PFSK-1 (cell line): Measurements from ENCODE around the gene TIMP4.

ENCODE experiments used
- FOXP2 ChIP-seq: optimal IDR thresholded peaks from 2 replicates; pipeline ENCODE3; 2011; ENCODE audit warnings: borderline replicate concordance, control low read depth, inconsistent platforms; ENCODE audit not compliant: insufficient read depth; ENCODE audit errors: extremely low read length, extremely low read depth
- POLR2AphosphoS5 ChIP-seq: IDR thresholded peaks from 2 replicates; pipeline ENCODE4 v1.6.1; 2012; ENCODE audit warnings: low read depth, mild to moderate bottlenecking, control low read depth, low read length, moderate library complexity
- SIN3A ChIP-seq: IDR thresholded peaks from 2 replicates; pipeline ENCODE4 v1.6.1; 2012; ENCODE audit warnings: mild to moderate bottlenecking, low read length, moderate library complexity, borderline replicate concordance; ENCODE audit not compliant: insufficient read depth
- TAF1 ChIP-seq: IDR thresholded peaks from 2 replicates; pipeline ENCODE4 v1.6.1; 2012; ENCODE audit warnings: low read length, control low read depth, borderline replicate concordance; ENCODE audit not compliant: insufficient read depth
- TF ChIP-seq, protein P1 (sequence below), 2 experiments: IDR thresholded peaks; 2 replicates each; pipeline versions ENCODE4 v1.6.1 to v1.8.0; 2011 to 2012; ENCODE audit warnings: low read depth in 2 of 2, low read length in 2 of 2, control low read depth in 1 of 2, inconsistent platforms in 1 of 2, mild to moderate bottlenecking in 1 of 2, moderate library complexity in 1 of 2; ENCODE audit not compliant: insufficient read depth in 1 of 2

Gene TIMP4

DNA sequence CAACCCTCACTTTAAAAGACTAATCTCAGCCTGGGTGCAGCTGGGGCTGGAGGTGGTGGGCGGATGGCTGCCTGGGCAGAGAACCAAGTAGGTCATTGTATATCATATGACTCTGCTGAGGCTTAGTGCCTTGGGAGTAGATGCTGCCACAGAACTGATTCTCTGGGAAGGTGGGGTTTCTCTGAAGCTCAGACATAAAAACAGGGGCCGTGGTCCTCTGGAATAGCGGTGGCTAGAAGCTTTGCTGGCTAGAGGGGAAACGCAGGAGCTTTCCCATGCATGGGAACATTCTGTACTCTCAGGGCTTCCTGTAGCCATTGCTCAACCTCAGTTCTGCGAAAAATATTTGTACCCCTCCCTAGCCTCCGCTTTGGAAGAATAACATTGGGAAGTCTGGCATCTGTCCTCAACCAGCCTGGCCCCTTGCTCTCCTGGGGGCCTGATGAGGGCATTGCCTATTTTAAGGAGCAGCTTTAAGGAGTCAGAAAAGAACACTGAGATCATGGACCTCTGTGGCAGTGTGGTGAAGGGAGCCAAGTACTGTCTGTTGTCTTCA is 14.7 kb downstream of the TIMP4 start:
- TF ChIP-seq POLR2AphosphoS5: no peak
- TF ChIP-seq TAF1: no peak
- no peak for TF ChIP-seq FOXP2
- TF ChIP-seq, protein P1, sequence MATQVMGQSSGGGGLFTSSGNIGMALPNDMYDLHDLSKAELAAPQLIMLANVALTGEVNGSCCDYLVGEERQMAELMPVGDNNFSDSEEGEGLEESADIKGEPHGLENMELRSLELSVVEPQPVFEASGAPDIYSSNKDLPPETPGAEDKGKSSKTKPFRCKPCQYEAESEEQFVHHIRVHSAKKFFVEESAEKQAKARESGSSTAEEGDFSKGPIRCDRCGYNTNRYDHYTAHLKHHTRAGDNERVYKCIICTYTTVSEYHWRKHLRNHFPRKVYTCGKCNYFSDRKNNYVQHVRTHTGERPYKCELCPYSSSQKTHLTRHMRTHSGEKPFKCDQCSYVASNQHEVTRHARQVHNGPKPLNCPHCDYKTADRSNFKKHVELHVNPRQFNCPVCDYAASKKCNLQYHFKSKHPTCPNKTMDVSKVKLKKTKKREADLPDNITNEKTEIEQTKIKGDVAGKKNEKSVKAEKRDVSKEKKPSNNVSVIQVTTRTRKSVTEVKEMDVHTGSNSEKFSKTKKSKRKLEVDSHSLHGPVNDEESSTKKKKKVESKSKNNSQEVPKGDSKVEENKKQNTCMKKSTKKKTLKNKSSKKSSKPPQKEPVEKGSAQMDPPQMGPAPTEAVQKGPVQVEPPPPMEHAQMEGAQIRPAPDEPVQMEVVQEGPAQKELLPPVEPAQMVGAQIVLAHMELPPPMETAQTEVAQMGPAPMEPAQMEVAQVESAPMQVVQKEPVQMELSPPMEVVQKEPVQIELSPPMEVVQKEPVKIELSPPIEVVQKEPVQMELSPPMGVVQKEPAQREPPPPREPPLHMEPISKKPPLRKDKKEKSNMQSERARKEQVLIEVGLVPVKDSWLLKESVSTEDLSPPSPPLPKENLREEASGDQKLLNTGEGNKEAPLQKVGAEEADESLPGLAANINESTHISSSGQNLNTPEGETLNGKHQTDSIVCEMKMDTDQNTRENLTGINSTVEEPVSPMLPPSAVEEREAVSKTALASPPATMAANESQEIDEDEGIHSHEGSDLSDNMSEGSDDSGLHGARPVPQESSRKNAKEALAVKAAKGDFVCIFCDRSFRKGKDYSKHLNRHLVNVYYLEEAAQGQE (IDR thresholded peaks at IDR 0.05; ENCODE audit: insufficient read depth in 1 of 2, low read depth in 2 of 2, low read length in 2 of 2): no peak

DNA sequence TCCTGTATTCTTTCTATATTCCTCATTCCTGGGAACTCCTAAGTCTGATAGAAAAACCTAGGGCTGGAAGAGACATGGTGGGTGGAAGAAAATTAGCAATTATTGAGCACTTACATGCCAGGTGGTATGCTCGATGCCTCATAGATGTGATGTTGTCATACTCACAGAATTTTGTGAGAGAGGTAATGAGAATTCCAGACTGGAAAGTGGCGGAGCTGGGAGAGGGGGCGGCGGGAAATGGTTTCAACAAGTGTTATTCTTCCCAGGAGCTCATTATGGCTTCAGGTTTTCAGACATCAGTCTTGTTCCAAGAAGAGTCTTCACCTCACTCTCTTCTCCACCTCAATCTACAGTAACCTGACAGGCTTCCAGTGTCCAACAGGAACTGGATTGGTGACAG is 16.2 kb downstream of the TIMP4 start:
- TF ChIP-seq FOXP2: no peak
- TF ChIP-seq, protein P1 (IDR thresholded peaks at IDR 0.05; ENCODE audit: insufficient read depth in 1 of 2, low read depth in 2 of 2, low read length in 2 of 2): no peak
- TF ChIP-seq SIN3A: no peak
- no peak for TF ChIP-seq POLR2AphosphoS5
- TF ChIP-seq TAF1: no peak

DNA sequence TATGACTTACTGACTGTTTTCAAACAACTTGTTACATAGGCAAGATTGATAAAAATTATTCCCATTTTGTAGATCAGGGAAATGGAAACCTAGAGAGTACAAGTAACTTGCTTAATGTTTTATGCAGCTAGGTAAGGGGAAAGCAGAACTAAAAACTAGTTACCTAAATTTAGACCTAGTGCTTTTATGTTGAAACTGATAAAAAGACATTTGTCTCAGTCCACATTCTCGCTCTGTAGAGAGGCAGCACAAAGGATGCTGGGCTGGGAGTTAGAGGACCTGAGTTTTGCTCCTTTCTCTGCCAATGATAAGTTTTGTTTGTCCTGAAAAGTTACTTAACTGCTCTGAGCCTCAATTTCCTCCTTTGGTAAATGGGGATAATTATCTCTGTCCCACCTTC is 17.4 kb downstream of the TIMP4 start:
- no peak for TF ChIP-seq TAF1
- TF ChIP-seq, protein P1 (IDR thresholded peaks at IDR 0.05; ENCODE audit: insufficient read depth in 1 of 2, low read depth in 2 of 2, low read length in 2 of 2): no peak
- no peak for TF ChIP-seq SIN3A
- TF ChIP-seq FOXP2: no peak
- TF ChIP-seq POLR2AphosphoS5: no peak

DNA sequence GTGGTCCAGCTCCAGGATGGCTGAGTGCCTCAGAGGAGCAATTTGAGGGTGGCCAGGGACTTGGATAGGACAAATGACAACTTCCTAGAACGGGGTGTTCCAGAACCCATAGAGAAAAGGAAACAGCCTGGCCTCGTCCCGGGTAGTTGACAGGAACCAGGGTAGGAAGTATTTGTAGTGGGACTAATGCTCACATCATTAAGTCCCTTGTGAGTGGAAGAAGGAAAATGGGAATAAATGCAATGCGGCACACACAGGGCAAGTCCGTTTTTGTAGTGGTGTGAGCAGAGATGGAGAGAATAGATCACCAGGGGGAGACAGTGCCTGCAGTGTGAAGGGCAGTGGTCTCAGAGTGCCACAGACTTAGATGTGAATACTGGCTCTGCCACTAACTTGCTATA is 19.6 kb downstream of the TIMP4 start:
- no peak for TF ChIP-seq SIN3A
- TF ChIP-seq, protein P1 (IDR thresholded peaks at IDR 0.05; ENCODE audit: insufficient read depth in 1 of 2, low read depth in 2 of 2, low read length in 2 of 2): no peak
- no peak for TF ChIP-seq TAF1
- no peak for TF ChIP-seq POLR2AphosphoS5
- no peak for TF ChIP-seq FOXP2

DNA sequence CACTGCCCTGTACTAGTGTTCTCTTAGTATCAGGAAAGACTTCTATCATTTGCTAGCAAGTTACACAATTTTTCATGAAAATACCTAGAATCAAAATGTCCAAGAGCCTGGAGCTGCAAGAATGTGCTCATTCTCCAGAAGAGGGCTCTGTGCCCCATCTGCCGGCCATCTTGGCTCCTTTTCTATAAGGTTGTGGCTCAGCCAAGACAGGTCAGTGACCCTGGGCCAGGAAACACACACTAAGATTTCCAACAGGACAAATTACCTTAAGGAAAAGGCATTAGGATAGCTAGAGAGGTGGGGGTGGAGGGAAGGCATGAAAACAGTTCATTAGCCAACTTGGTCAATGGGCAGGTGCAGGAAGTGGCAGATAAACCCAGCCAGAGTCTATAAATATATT is 20.7 kb downstream of the TIMP4 start:
- no peak for TF ChIP-seq SIN3A
- TF ChIP-seq, protein P1 (IDR thresholded peaks at IDR 0.05; ENCODE audit: insufficient read depth in 1 of 2, low read depth in 2 of 2, low read length in 2 of 2): no peak
- TF ChIP-seq POLR2AphosphoS5: no peak
- TF ChIP-seq FOXP2: no peak
- TF ChIP-seq TAF1: no peak
